ENCODE measurements around the gene PHF21B. TPM values are rescaled to one million over a fixed set of nuclear protein-coding genes. Genes with fewer than 3 reads are reported as not detected.

Gene PHF21B
- total RNA-seq, 2 donors from 2014 or later: 0.40 TPM; not detected in 1

DNA sequence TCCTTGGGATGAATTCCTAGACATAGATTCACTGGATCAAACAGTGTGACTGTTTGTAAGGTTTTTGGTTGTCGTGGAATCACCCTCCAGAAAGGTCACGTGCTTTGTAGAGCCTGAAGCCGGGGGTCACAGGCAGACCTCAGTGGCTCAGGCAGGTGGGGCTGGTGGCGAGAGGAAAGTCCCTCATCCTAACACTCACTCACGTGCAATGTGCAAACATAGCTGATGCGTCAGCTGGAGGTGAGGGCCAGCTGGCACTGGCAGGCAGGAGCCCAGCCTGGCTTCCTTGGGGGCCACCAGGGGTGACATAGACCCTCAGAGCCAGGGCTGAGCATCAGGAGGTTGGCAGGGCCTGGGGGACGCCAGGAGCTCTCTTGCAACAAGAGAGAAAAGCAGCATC is 167.4 kb downstream of the PHF21B start:
- intact Hi-C loops (cut with DNase I, micrococcal nuclease): no loop called here
- DNase-seq: no peak
- no peak for ATAC-seq

DNA sequence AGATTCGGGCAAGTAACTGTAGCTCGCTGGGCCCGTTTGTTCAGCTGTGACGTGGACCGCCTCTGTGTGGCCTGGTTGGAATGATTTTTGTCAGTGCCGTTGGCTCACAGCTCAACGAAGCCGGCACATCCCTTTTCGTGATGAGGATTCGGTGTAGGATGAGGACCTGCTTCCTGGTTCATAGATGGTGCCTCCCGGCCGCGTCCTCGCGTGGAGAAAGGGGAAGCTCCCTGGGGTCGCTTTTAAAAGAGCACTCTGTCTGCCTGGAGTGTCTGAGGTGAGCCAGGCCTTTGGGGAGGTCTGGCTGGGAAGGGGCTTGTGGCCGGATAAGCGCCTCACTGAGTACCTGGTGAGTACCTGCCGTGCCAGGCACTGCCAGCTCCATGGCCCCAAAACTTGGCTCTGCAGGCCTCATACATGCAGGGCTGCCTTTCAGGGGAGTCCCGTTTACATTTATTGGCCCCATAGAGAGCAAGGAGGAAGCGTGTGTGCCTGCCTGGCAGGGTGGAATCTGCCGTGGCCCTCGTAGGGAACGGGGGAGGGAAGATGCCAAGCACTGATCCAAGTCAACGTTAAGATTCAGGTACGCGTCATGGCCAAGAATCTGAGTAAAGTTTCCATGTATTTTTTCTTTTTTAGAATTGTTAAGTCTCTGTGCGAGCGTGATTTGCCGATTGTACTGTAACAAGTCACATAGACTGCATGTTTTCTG is 169.0 kb downstream of the PHF21B start:
- DNase-seq (no peak), ATAC-seq (no peak)
- intact Hi-C loops (cut with DNase I, micrococcal nuclease): no loop called here

DNA sequence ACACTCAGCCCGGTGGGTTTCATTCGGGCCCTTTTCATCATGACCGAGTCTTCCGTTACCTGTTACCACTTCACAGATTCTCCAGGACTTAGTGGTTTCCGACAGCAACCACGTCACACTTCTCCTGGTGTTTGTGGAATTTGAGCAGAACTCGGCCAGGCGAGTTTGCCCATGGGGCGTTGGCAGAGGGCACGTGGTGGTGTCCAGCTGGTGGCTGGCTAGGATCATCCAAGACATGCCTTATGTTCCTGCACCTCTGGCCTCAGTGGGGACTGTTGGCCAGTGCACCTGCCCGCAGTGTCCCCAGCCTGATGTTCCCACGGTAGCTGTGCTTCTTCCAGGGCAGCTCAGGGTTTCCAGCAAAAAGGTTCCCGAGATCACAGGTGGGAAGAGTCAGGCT is 170.1 kb downstream of the PHF21B start:
- no peak for DNase-seq
- intact Hi-C loops (cut with DNase I, micrococcal nuclease): no loop called here
- ATAC-seq: no peak

DNA sequence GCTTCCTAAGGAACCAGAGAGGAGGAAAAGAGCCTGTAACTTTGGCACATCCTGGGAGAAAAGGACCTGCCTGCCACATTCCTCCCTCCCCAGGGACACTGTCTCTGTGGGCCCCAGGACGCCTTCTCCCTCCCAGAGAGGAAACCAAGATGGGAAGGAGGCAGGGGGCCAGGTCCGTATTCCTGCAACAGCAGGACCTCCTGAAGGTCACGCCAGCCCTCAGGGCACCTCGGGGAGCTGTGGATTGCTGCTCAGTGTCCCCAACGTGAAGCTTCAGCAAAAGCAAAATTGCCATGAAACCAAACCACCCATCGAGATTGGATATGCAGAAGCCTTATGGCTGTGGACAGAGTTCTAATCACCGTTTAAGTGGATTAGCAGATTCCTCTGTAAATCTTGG is 170.7 kb downstream of the PHF21B start:
- intact Hi-C loops (cut with DNase I, micrococcal nuclease): no loop called here
- DNase-seq: no peak
- ATAC-seq: no peak

DNA sequence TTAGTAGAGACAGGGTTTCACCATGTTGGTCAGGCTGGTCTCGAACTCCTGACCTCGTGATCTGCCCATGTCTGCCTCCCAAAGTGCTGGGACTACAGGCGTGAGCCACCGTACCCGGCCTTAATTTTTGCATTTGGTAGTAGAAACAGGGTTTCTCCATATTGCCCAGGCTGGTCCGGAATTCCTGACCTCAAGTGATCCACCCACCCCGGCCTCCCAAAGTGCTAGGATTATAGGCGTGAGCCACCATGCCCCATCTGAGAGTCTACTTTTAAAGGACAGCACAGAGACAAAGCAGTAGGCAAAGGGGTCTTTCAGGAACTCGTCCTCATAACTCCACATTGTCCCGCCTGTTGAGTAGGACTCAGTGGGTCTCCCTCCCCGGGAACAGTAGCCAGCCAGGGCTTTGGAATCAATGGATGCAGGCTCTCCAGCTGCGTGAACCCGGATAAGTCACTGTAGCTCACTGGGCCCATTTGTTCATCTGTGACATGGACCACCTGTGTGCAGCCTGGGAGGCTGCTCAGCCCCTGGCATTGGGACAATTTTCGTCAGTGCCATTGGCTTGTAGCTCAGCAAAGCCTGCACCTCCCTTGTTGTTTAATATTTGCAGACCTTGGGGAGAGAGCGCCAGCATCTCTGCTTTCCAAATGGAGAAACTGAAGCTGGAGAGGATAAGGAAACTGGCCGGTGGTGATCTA is 171.3 kb downstream of the PHF21B start:
- ATAC-seq: no peak
- no peak for DNase-seq
- intact Hi-C loops (cut with DNase I, micrococcal nuclease): no loop called here

DNA sequence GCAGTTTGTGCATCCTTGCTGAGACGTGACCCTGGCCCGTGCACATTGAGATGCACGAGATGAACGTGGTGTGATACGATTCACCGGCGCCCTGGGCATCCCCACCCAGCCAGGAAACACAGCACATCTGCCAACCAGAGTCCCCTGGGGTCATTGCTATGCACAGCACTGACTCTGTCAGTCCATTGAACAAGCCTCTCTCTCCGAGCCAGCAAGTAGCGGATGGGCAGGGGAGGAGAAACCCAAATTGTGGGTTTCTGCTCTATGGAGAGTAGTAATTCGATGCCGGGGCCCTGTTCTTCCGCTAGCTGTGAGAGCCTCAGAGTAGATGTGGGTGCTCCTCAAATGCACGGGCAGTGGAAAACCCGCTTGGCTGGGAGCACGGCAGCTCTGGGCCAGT is 172.3 kb downstream of the PHF21B start:
- intact Hi-C loops (cut with DNase I, micrococcal nuclease): no loop called here
- ATAC-seq (no peak), DNase-seq (no peak)

DNA sequence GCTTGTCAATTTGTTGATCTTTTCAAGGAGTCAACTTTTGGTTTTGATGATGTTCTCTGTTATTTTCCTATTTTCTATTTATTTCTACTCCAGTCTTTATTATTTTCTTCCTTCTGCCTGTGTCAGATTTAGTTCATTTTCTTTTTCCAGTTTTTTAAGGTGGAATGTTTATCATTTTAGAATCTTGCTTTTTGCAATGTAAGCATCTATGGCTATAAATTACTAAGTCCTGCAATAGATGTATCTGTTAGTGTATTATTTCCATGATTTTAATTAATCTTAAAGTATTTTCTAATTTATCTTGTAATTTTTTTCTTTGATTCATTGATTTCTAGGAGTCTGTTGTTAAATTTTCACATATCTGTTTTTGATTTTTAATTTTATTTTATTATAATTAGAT is 175.7 kb downstream of the PHF21B start:
- no peak for DNase-seq
- ATAC-seq: no peak
- intact Hi-C loops (cut with DNase I, micrococcal nuclease): no loop called here

DNA sequence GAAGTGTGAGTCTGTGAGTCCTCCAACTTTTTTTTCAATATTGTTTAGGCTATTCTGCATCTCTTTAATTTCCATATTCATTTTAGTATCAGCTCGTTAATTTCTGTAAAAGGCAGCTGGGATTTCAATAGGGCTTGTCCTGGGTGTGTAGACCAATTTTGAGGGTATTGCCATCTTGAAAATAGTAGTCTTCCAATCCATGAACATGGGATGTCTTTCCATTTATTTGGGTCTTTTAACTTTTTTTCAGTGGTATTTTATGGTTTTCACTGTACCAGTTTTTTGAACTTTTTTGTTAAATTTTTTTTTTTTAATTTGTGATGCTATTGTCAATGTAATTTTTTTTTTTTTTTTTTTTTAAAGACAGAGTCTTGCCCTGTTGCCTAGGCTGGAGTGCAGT is 177.9 kb downstream of the PHF21B start:
- DNase-seq: no peak
- no peak for ATAC-seq
- intact Hi-C loops (cut with DNase I, micrococcal nuclease): no loop called here

Other genes starting within 250 kb of the PHF21B start
- gene NUP50, start 153.9 kb upstream of the PHF21B start, total RNA-seq: 10 to 100 TPM; 56.4 to 65.9 TPM
- gene KIAA0930, start 230.9 kb upstream of the PHF21B start, total RNA-seq: 10 to 100 TPM; 36.0 to 52.2 TPM

Data from left colon (tissue), 2 donors.